ENCODE measurements around the gene ZKSCAN8. TPM values are rescaled to one million over a fixed set of nuclear protein-coding genes. Genes with fewer than 3 reads are reported as not detected.
"Not testable (repeated sequence)": the region's sequence is repeated elsewhere in the genome, so short reads cannot be mapped to it uniquely, and the experiment has no call there.

ZKSCAN8 gene
- total and polyA plus RNA-seq, 2 donors (not counting 1 experiment from before 2014, with no cell fraction given): 10.9 to 52.8 TPM

DNA sequence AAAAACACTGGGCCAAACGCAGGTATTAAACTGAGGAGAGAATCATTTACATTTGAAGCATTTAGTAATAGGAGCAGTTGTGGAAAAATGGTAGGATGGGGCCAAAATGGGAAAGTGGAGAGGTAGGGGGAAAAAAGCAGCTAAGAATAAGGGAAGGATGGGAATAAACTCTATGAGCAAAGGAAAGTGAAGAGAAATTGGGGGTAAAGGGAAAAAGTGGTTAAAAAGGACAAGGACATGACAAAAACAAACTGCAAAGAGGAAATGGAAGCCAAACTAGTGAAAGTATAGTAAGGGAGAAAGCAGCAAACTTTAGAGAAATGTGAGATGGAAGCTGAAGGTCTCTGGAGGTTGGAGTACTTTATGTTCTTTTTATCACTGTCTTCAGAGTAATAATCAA lies 23.5 kb upstream of the ZKSCAN8 start:
- TF ChIP-seq, protein P1, sequence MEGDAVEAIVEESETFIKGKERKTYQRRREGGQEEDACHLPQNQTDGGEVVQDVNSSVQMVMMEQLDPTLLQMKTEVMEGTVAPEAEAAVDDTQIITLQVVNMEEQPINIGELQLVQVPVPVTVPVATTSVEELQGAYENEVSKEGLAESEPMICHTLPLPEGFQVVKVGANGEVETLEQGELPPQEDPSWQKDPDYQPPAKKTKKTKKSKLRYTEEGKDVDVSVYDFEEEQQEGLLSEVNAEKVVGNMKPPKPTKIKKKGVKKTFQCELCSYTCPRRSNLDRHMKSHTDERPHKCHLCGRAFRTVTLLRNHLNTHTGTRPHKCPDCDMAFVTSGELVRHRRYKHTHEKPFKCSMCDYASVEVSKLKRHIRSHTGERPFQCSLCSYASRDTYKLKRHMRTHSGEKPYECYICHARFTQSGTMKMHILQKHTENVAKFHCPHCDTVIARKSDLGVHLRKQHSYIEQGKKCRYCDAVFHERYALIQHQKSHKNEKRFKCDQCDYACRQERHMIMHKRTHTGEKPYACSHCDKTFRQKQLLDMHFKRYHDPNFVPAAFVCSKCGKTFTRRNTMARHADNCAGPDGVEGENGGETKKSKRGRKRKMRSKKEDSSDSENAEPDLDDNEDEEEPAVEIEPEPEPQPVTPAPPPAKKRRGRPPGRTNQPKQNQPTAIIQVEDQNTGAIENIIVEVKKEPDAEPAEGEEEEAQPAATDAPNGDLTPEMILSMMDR (IDR thresholded peaks at IDR 0.05): no peak
- no peak for TF ChIP-seq EZH2 (IDR thresholded peaks at IDR 0.05; ENCODE audit: borderline replicate concordance, insufficient read depth, low read depth, low read length, poor library complexity, severe bottlenecking)
- no CpG with 5 or more reads among the region's 1 CpG for whole genome bisulfite sequencing (ENCODE audit: insufficient coverage)
- DNase-seq (no peak), ATAC-seq (ENCODE audit: low read depth) (no peak)
- Histone ChIP-seq H3K27ac (ENCODE audit: low read length in 2 of 2) (no peak overlapping the region), H3K9ac (ENCODE audit: low read length) (no peak overlapping the region), H3K9me3 (ENCODE audit: control extremely low read depth in 1 of 3, control insufficient read depth in 2 of 3, insufficient read depth in 1 of 3, low read length in 2 of 3) (no peaks in the 10 kb centered on the region), H3K27me3 (replicated peaks in 1 of 4; ENCODE audit: control extremely low read depth in 1 of 4, control insufficient read depth in 3 of 4, insufficient read depth in 4 of 4, low read length in 3 of 4) (no peaks in the 10 kb centered on the region), H2AFZ (ENCODE audit: insufficient read depth, low read depth, low read length, poor library complexity, severe bottlenecking) (no peak overlapping the region), H3K4me1 (ENCODE audit: control insufficient read depth in 2 of 2, insufficient read depth in 2 of 2, low read length in 2 of 2) (no peaks in the 10 kb centered on the region), H3K4me2 (replicated peaks; ENCODE audit: low read depth, low read length, poor library complexity, severe bottlenecking) (no peak overlapping the region), H4K20me1 (ENCODE audit: control insufficient read depth, insufficient read depth, low read length, poor library complexity, severe bottlenecking) (no peaks in the 10 kb centered on the region), H3K4me3 (ENCODE audit: control extremely low read depth in 1 of 5, extremely low read depth in 1 of 5, insufficient read depth in 1 of 5, low read depth in 2 of 5, low read length in 4 of 5) (no peak overlapping the region), H3K36me3 (replicated peaks in 1 of 2; ENCODE audit: control extremely low read depth in 1 of 2, control insufficient read depth in 1 of 2, extremely low read depth in 1 of 2, insufficient read depth in 2 of 2, low read length in 1 of 2) (peaks cover 4 to 26% of the 10 kb centered on the region in 2 experiments), H3K79me2 (ENCODE audit: control insufficient read depth, insufficient read depth, low read length) (peaks cover 6% of the 10 kb centered on the region)
- Mint-ChIP-seq H3K9me3 (ENCODE audit: insufficient read depth) (no peaks in the 10 kb centered on the region), H3K27ac (no peak overlapping the region), H3K27me3 (no peaks in the 10 kb centered on the region), H3K4me1 (no peaks in the 10 kb centered on the region), H3K4me3 (no peak overlapping the region)
- ChIA-PET CTCF (interaction anchor here (1.0 kb wide), 1 partner anchor 18 kb away, joined by 3 read pairs; no protein-coding TSS in a partner anchor), POLR2A (interaction anchor here (0.6 kb wide), 1 partner anchor 38 kb away, joined by 4 read pairs; the partner anchor contains the start of gene ZNF165)
- intact Hi-C loops (cut with micrococcal nuclease): no loop called here

DNA sequence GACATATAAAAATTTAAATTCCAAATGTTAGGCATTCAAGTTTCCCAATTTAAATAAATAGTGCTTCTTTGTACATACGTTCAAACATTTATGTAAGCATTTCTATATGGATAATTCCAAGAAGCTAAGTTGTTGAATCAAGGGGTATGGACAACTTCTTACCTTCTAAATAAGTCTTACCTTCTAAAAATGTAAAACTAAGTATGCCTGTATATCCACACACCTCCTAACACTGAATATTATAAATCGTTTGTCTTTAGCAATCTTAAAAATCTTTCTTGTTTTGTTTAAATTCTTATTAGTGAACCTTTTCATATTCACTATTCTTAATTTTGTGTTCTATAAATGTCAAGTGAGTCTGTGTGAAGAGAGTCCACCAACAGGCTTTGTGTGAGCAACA lies 19.8 kb upstream of the ZKSCAN8 start:
- no peak overlapping the region for H2AFZ ChIP-seq (ENCODE audit: insufficient read depth, low read depth, low read length, poor library complexity, severe bottlenecking)
- Mint-ChIP-seq H3K27ac (no peak overlapping the region), H3K9me3 (ENCODE audit: insufficient read depth) (no peaks in the 10 kb centered on the region), H3K4me3 (no peak overlapping the region), H3K27me3 (no peaks in the 10 kb centered on the region), H3K4me1 (peaks cover 28% of the 10 kb centered on the region)
- ATAC-seq (ENCODE audit: low read depth): no peak
- peaks cover 6 to 19% of the 10 kb centered on the region in 2 experiments for H3K36me3 ChIP-seq (replicated peaks in 1 of 2; ENCODE audit: control extremely low read depth in 1 of 2, control insufficient read depth in 1 of 2, extremely low read depth in 1 of 2, insufficient read depth in 2 of 2, low read length in 1 of 2)
- H3K79me2 ChIP-seq (ENCODE audit: control insufficient read depth, insufficient read depth, low read length): peaks cover 27% of the 10 kb centered on the region
- no peak overlapping the region for H3K27ac ChIP-seq (ENCODE audit: low read length in 2 of 2)
- no peak overlapping the region for H3K4me3 ChIP-seq (ENCODE audit: control extremely low read depth in 1 of 5, extremely low read depth in 1 of 5, insufficient read depth in 1 of 5, low read depth in 2 of 5, low read length in 4 of 5)
- peaks cover 12 to 18% of the 10 kb centered on the region in 2 donors for H3K4me1 ChIP-seq (ENCODE audit: control insufficient read depth in 2 of 2, insufficient read depth in 2 of 2, low read length in 2 of 2)
- CTCF ChIA-PET: no interaction called here
- no peak overlapping the region for H3K9ac ChIP-seq (ENCODE audit: low read length)
- POLR2A ChIA-PET: no interaction called here
- H3K9me3 ChIP-seq (ENCODE audit: control extremely low read depth in 1 of 3, control insufficient read depth in 2 of 3, insufficient read depth in 1 of 3, low read length in 2 of 3): no peaks in the 10 kb centered on the region
- no CpG with 5 or more reads among the region's 2 CpGs for WGBS (ENCODE audit: insufficient coverage)
- TF ChIP-seq, protein P1 (IDR thresholded peaks at IDR 0.05): no peak
- no peak for TF ChIP-seq EZH2 (IDR thresholded peaks at IDR 0.05; ENCODE audit: borderline replicate concordance, insufficient read depth, low read depth, low read length, poor library complexity, severe bottlenecking)
- no peak for DNase-seq
- no peak overlapping the region for H3K4me2 ChIP-seq (replicated peaks; ENCODE audit: low read depth, low read length, poor library complexity, severe bottlenecking)
- H3K27me3 ChIP-seq (replicated peaks in 1 of 4; ENCODE audit: control extremely low read depth in 1 of 4, control insufficient read depth in 3 of 4, insufficient read depth in 4 of 4, low read length in 3 of 4): no peaks in the 10 kb centered on the region
- H4K20me1 ChIP-seq (ENCODE audit: control insufficient read depth, insufficient read depth, low read length, poor library complexity, severe bottlenecking): no peaks in the 10 kb centered on the region
- intact Hi-C loops (cut with micrococcal nuclease): loop anchor here (5.0 kb wide), 2 partner anchors 105 to 145 kb away; partner anchors contain the start of genes ZSCAN26 and ZSCAN9

DNA sequence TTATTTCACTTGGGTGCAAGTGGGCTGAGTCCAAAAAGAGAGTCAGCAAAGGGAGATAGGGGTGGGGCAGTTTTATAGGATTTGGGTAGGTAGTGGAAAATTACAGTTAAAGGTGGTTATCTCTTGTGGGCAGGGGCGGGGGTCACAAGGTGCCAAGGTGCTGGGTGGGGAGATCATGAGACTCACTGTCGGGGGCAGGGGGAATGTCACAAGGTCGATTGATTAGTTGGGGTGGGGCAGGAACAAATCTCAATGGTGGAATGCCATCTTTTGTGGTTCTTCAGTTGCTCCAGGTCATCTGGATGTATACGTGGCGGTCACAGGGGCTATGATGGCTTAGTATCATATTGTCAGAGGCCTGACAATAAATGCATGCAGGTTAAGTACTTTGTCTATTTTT lies 19.4 kb upstream of the ZKSCAN8 start:
- H3K79me2 ChIP-seq (ENCODE audit: control insufficient read depth, insufficient read depth, low read length): peaks cover 28% of the 10 kb centered on the region
- H3K27ac Mint-ChIP-seq; H4K20me1 ChIP-seq (ENCODE audit: control insufficient read depth, insufficient read depth, low read length, poor library complexity, severe bottlenecking); H3K27me3 ChIP-seq (replicated peaks in 1 of 4; ENCODE audit: control extremely low read depth in 1 of 4, control insufficient read depth in 3 of 4, insufficient read depth in 4 of 4, low read length in 3 of 4); H3K9me3 ChIP-seq (ENCODE audit: control extremely low read depth in 1 of 3, control insufficient read depth in 2 of 3, insufficient read depth in 1 of 3, low read length in 2 of 3); DNase-seq; H3K4me2 ChIP-seq (replicated peaks; ENCODE audit: low read depth, low read length, poor library complexity, severe bottlenecking); H2AFZ ChIP-seq (ENCODE audit: insufficient read depth, low read depth, low read length, poor library complexity, severe bottlenecking); ATAC-seq (ENCODE audit: low read depth); H3K4me3 Mint-ChIP-seq; H3K27ac ChIP-seq (ENCODE audit: low read length in 2 of 2); H3K4me3 ChIP-seq (ENCODE audit: control extremely low read depth in 1 of 5, extremely low read depth in 1 of 5, insufficient read depth in 1 of 5, low read depth in 2 of 5, low read length in 4 of 5); POLR2A ChIA-PET; H3K9me3 Mint-ChIP-seq (ENCODE audit: insufficient read depth); H3K27me3 Mint-ChIP-seq; H3K9ac ChIP-seq (ENCODE audit: low read length): not testable (repeated sequence)
- CTCF ChIA-PET: interaction anchor here (1.2 to 4.2 kb wide), 2 partner anchors 17 to 18 kb away, joined by 5 to 46 read pairs; partner anchors contain the start of gene ZKSCAN8
- peaks cover 12 to 18% of the 10 kb centered on the region in 2 donors for H3K4me1 ChIP-seq (ENCODE audit: control insufficient read depth in 2 of 2, insufficient read depth in 2 of 2, low read length in 2 of 2)
- H3K36me3 ChIP-seq (replicated peaks in 1 of 2; ENCODE audit: control extremely low read depth in 1 of 2, control insufficient read depth in 1 of 2, extremely low read depth in 1 of 2, insufficient read depth in 2 of 2, low read length in 1 of 2): peaks cover 6 to 23% of the 10 kb centered on the region in 2 experiments
- peaks cover 29% of the 10 kb centered on the region for H3K4me1 Mint-ChIP-seq
- intact Hi-C loops (cut with micrococcal nuclease): loop anchor here (5.0 kb wide), 2 partner anchors 105 to 145 kb away; partner anchors contain the start of genes ZSCAN26 and ZSCAN9
- 96% methylated on average over 5 of the region's 5 CpGs for WGBS (ENCODE audit: insufficient coverage)
